SK-N-MC (cell line): ENCODE results near the gene TTC8.

ENCODE experiments used
- DNase-seq: peaks from one replicate; pipeline ENCODE4 v3.0.0-alpha.2; 2011; ENCODE audit warnings: low read depth, low spot score
- H3K27ac ChIP-seq: fragments of 200-600 bp; sonication (generic); 2 replicates; pipeline ENCODE4 v1.5.1; 2016; ENCODE audit warnings: mixed run types
- H3K36me3 ChIP-seq: fragments of 200-600 bp; sonication (generic); 2 replicates; pipeline ENCODE4 v1.6.1; 2017; ENCODE audit warnings: antibody characterized with exemption, low read length, mixed read lengths; ENCODE audit not compliant: insufficient read depth
- H3K4me3 ChIP-seq: fragments of 200-600 bp; sonication (generic); 2 replicates; pipeline ENCODE4 v1.5.1; 2016
- H3K9ac ChIP-seq: fragments of 200-600 bp; sonication (generic); 2 replicates; pipeline ENCODE4 v1.8.0; 2017; ENCODE audit warnings: mixed run types, mixed read lengths; ENCODE audit not compliant: insufficient read length
- H3K9me3 ChIP-seq: fragments of 200-600 bp; sonication (generic); 2 replicates; pipeline ENCODE4 v1.6.1; 2017; ENCODE audit warnings: low read depth, mild to moderate bottlenecking, antibody characterized with exemption, low read length, moderate library complexity, mixed read lengths
- EZH2 ChIP-seq: fragments of 200-600 bp; sonication (generic); IDR thresholded peaks from one replicate; pipeline ENCODE4 v1.6.1; 2017; ENCODE audit warnings: antibody characterized with exemption
- FOXP2 ChIP-seq: optimal IDR thresholded peaks from 2 replicates; pipeline ENCODE3; 2011; ENCODE audit warnings: mild to moderate bottlenecking, moderate library complexity; ENCODE audit not compliant: insufficient read depth; ENCODE audit errors: extremely low read length, control extremely low read depth
- POLR2AphosphoS5 ChIP-seq: IDR thresholded peaks from 2 replicates; pipeline ENCODE4 v1.6.1; 2012; ENCODE audit warnings: mild to moderate bottlenecking, low read depth, low read length, borderline replicate concordance

Gene TTC8

DNA sequence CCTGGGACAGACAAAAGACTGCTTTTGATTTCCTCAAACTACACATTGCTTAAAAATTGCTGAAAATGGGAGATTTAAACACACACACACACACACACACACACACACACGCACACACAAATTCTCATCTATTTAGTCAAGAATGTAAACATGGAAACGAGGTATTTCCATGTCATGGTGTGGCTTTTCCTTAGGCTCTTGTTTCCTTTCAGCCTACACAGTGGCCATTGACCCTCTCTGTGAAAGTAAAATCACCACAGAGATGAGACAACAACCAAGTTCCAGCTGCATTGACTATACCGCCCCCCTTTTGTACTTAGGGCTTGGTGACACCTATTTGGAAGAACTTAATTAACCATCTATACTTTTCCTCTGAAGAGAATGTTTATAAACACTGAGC lies 41.9 kb downstream of the TTC8 start:
- no peak overlapping the region for H3K9ac ChIP-seq
- no peak overlapping the region for H3K4me3 ChIP-seq
- no peak for DNase-seq
- no peaks in the 10 kb centered on the region for H3K36me3 ChIP-seq
- TF ChIP-seq FOXP2 (no peak), EZH2 (no peak), POLR2AphosphoS5 (no peak)
- H3K9me3 ChIP-seq: no peaks in the 10 kb centered on the region
- no peak overlapping the region for H3K27ac ChIP-seq

DNA sequence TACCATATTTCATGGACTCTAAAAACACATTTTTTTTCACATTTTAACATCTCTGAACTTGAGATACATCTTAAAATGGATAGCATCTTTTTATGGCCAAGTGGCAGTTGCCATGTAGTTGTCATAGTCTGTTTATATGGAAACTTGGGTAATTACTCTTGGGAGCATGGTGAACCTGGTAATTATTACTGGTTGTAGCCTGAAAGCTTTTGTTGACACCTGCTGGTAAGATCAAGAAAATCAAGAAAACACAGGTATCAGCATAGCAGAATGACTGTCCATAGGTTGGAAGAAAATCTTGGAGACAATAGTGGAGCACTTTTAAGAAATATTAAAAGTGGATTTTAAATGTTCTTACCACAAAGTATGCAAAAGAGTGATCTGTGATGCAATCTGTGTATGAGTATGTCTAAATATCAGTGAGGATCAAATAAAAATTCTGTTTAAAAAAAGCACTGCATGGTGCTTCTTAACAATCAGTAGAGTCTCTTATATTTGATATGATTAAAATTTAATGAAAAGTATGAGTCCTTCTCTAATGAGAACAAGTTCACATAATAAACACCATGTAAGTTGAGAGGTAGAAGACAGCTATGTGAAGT lies 44.2 kb downstream of the TTC8 start:
- no peak overlapping the region for H3K27ac ChIP-seq
- H3K4me3 ChIP-seq: no peak overlapping the region
- H3K36me3 ChIP-seq: no peaks in the 10 kb centered on the region
- no peak overlapping the region for H3K9ac ChIP-seq
- DNase-seq: no peak
- H3K9me3 ChIP-seq: no peaks in the 10 kb centered on the region
- no peak for TF ChIP-seq EZH2
- no peak for TF ChIP-seq POLR2AphosphoS5
- TF ChIP-seq FOXP2: no peak

DNA sequence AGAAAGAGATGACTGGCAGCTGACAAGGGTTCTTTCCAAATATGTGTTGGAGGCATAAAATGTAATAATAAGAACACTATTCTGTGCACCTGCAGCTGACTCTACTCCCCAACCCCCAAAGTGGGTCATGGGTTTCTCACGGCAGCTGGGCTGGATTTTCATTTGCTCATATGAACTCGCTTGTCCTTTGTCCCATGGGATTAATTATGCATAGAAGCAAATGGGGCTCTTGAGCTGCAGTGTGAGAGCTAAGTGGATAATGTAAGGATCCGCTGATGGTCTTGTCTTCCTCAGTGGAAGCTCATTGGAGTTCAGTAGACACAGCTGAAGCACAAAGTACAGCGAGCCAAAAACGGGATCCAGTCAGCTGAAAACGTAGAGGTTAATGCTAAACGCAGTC lies 46.3 kb downstream of the TTC8 start:
- Histone ChIP-seq H3K4me3 (no peak overlapping the region), H3K27ac (no peak overlapping the region), H3K36me3 (no peaks in the 10 kb centered on the region), H3K9me3 (no peaks in the 10 kb centered on the region), H3K9ac (no peak overlapping the region)
- no peak for DNase-seq
- no peak for TF ChIP-seq FOXP2
- no peak for TF ChIP-seq EZH2
- TF ChIP-seq POLR2AphosphoS5: no peak

DNA sequence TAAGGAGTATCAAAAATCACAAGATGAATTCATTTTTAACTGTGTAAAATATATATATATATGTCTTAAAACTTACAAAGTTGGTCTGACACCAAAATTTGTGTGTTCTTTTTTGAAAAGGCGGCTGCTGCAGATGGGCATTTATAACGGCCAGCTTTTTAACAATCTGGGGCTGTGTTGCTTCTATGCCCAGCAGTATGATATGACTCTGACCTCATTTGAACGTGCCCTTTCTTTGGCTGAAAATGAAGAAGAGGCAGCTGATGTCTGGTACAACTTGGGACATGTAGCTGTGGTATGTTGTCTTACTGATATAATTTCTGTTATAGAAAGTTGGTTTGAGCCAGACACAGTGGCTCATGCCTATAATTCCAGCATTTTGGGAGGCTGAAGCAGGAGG lies 47.0 kb downstream of the TTC8 start:
- TF ChIP-seq EZH2 (no peak), FOXP2 (no peak), POLR2AphosphoS5 (no peak)
- no peaks in the 10 kb centered on the region for H3K36me3 ChIP-seq
- no peak overlapping the region for H3K4me3 ChIP-seq
- DNase-seq: no peak
- H3K9ac ChIP-seq: no peak overlapping the region
- no peak overlapping the region for H3K27ac ChIP-seq
- no peaks in the 10 kb centered on the region for H3K9me3 ChIP-seq

DNA sequence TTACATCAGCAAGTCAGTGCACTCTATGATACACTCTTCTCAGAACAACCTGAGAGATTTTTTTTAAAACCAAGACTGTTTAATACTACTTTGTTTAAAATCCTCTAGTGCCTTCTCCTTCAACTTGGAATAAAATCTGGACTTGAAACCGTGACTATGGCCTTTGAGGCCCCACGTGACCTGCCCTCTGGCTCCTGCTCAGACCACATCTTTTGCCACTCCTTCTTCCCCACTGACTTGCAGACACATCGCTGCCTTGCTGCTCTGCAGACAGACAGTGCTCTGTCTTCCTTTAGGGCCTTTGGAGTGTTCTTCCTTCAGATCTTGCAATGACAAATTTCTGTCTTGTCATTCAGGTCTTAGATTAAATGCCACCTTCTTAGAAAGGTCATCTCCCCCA lies 48.5 kb downstream of the TTC8 start:
- no peak overlapping the region for H3K4me3 ChIP-seq
- no peaks in the 10 kb centered on the region for H3K9me3 ChIP-seq
- DNase-seq: no peak
- no peak for TF ChIP-seq POLR2AphosphoS5
- TF ChIP-seq FOXP2: no peak
- TF ChIP-seq EZH2: no peak
- H3K9ac ChIP-seq: no peak overlapping the region
- H3K27ac ChIP-seq: no peak overlapping the region
- H3K36me3 ChIP-seq: no peaks in the 10 kb centered on the region

DNA sequence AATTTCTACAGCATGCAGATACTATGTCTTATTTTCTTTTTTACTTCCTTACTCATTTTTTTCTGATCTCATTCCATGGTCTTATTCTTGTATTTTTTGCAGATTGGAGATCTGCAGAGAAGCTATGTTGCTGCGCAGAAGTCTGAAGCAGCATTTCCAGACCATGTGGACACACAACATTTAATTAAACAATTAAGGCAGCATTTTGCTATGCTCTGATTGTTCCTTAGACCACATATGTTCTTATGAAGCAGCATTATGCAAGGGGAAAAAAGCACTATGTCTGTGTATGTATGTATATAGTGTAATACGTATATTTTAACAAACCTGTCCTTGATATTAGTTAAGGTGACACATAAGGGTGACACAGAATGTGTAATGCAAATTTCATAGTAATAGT lies 52.7 kb downstream of the TTC8 start:
- Histone ChIP-seq H3K4me3 (no peak overlapping the region), H3K9me3 (no peaks in the 10 kb centered on the region), H3K9ac (no peak overlapping the region), H3K36me3 (no peaks in the 10 kb centered on the region), H3K27ac (no peak overlapping the region)
- DNase-seq: no peak
- TF ChIP-seq POLR2AphosphoS5 (no peak), EZH2 (no peak), FOXP2 (no peak)

DNA sequence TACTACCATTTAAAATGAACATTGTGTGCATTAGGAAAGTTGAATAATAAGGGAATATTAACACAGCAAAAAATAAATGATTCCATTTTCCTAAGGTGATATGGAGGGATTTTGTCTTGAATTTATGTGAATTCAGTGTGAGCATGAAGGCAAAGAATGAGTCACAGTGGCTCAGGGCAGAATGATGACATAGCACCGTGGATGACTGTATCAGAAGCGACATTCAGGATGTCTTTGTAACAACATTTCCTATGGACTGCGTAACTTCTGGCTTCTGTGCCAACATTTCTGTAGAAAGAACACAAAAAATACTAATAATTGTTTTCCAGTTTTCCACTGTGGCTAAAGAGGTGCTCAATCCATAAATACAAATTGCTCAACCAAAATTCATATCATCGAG lies 54.6 kb downstream of the TTC8 start:
- no peak for DNase-seq
- no peaks in the 10 kb centered on the region for H3K36me3 ChIP-seq
- H3K4me3 ChIP-seq: no peak overlapping the region
- no peak overlapping the region for H3K27ac ChIP-seq
- no peaks in the 10 kb centered on the region for H3K9me3 ChIP-seq
- H3K9ac ChIP-seq: no peak overlapping the region
- TF ChIP-seq FOXP2 (no peak), POLR2AphosphoS5 (no peak), EZH2 (no peak)

DNA sequence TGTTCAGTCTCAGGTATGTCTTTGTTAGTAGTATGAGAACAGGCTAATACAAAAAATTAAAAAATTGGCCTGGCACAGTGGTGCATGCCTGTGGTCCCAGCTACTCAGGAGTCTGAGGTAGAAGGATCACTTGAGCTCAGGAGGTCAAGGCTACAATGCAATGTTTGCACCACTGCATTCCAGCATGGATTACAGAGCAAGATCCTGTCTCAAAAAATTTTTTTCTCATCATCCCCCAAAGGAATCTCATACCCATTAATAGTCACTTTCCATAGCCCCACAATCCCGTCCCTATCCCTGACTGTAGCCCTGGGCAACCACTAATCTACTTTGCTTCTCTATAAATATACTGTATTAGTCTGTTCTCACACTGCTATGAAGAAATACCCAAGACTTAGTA lies 57.8 kb downstream of the TTC8 start:
- TF ChIP-seq POLR2AphosphoS5: no peak
- no peak for TF ChIP-seq EZH2
- no peak for TF ChIP-seq FOXP2
- Histone ChIP-seq H3K4me3 (no peak overlapping the region), H3K9ac (no peak overlapping the region), H3K27ac (no peak overlapping the region), H3K9me3 (no peaks in the 10 kb centered on the region), H3K36me3 (no peaks in the 10 kb centered on the region)
- DNase-seq: no peak

DNA sequence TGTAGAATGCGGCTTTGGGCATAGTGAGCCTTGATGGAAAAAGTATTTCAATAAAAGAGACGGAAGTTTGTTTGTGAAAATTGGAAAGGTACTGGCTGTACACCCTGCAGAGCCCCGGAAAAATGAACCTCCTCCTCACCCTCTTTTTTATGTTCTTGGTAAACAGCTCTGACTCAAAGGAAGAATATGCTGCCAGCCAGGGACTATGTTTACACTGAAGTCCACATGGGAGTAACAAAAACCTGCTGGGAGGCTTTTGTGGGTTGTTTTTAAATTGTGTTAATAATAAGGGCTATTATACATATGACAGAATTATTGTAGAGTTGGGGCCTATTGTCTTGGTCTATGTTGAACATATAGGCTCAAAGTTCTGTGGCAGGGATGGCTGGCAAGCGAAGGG lies 70.7 kb downstream of the TTC8 start:
- Histone ChIP-seq H3K4me3 (no peak overlapping the region), H3K27ac (no peak overlapping the region), H3K9me3 (no peaks in the 10 kb centered on the region), H3K9ac (no peak overlapping the region), H3K36me3 (no peaks in the 10 kb centered on the region)
- DNase-seq: no peak
- no peak for TF ChIP-seq EZH2
- no peak for TF ChIP-seq POLR2AphosphoS5
- TF ChIP-seq FOXP2: no peak
